HUES6 (cell line): ENCODE results near the gene TRDN.
A peak's percentile ranks its signal among the peaks of the same experiment; 100 is the strongest.
"Not testable (repeated sequence)": the region's sequence is repeated elsewhere in the genome, so short reads cannot be mapped to it uniquely, and the experiment has no call there.

Experiments used
- H3K27ac ChIP-seq: 2 replicates; pipeline ENCODE4 v1.7.0; 2013; ENCODE audit warnings: low read depth, mild to moderate bottlenecking, low read length, inconsistent platforms
- H3K27me3 ChIP-seq: 2 replicates; pipeline ENCODE4 v1.6.1; 2013; ENCODE audit warnings: low read length; ENCODE audit not compliant: control insufficient read depth, insufficient read depth
- H3K36me3 ChIP-seq: 2 replicates; pipeline ENCODE4 v1.6.1; 2013; ENCODE audit warnings: low read length; ENCODE audit not compliant: control insufficient read depth, insufficient read depth
- H3K4me1 ChIP-seq: 2 replicates; pipeline ENCODE4 v1.6.1; 2013; ENCODE audit warnings: low read length; ENCODE audit not compliant: control insufficient read depth, insufficient read depth
- H3K4me3 ChIP-seq: 2 replicates; pipeline ENCODE4 v1.5.1; 2013; ENCODE audit warnings: low read depth, low read length
- H3K9ac ChIP-seq: one replicate; pipeline ENCODE4 v1.6.1; 2013; ENCODE audit warnings: mild to moderate bottlenecking, low read length
- H3K9me3 ChIP-seq: 2 replicates; pipeline ENCODE4 v1.6.1; 2013; ENCODE audit warnings: low read depth, low read length; ENCODE audit not compliant: control insufficient read depth, insufficient read depth

The TRDN gene

GRCh38 chr6:123562677-123563076, 74.1 kb downstream of the TRDN start:
- Histone ChIP-seq H3K36me3 (no peaks in the 10 kb centered on the region; the same call in 1 of the 2 replicates), H3K4me3 (no peak overlapping the region), H3K27me3 (no peaks in the 10 kb centered on the region), H3K4me1 (peaks cover 19% of the 10 kb centered on the region; the same call in 1 of the 2 replicates), H3K9me3 (no peaks in the 10 kb centered on the region), H3K9ac (no peak overlapping the region), H3K27ac (peak overlapping the region; percentile 70; the same call in 1 of the 2 replicates)

- Histone ChIP-seq H3K4me3 (no peak overlapping the region), H3K36me3 (no peaks in the 10 kb centered on the region; the same call in 1 of the 2 replicates), H3K27ac (0 out of 2 replicates have a peak overlapping the region, but pooled peaks have one; percentile 70), H3K4me1 (peaks cover 19% of the 10 kb centered on the region; the same call in 1 of the 2 replicates), H3K9me3 (no peaks in the 10 kb centered on the region), H3K27me3 (no peaks in the 10 kb centered on the region), H3K9ac (no peak overlapping the region)
These were observed 74.5 kb downstream of the TRDN start for GRCh38 chr6:123562264-123562663.

GRCh38 chr6:123559816-123560215, 76.9 kb downstream of the TRDN start:
- not testable (repeated sequence) for H3K9ac ChIP-seq, H3K4me3 ChIP-seq, H3K27ac ChIP-seq, H3K27me3 ChIP-seq, H3K36me3 ChIP-seq, H3K9me3 ChIP-seq
- H3K4me1 ChIP-seq = peaks cover 19% of the 10 kb centered on the region; the same call in 1 of the 2 replicates

GRCh38 chr6:123557474-123557873, 79.3 kb downstream of the TRDN start:
- H3K9ac ChIP-seq, H3K4me1 ChIP-seq, H3K9me3 ChIP-seq, H3K27me3 ChIP-seq, H3K4me3 ChIP-seq, H3K36me3 ChIP-seq, H3K27ac ChIP-seq: not testable (repeated sequence)

GRCh38 chr6:123551939-123552707, 84.6 kb downstream of the TRDN start:
- Histone ChIP-seq H3K4me3 (no peak overlapping the region), H3K4me1 (no peaks in the 10 kb centered on the region), H3K36me3 (no peaks in the 10 kb centered on the region), H3K9me3 (0 out of 2 replicates have a peak, but pooled peaks cover 5% of the 10 kb centered on the region), H3K27ac (no peak overlapping the region), H3K9ac (no peak overlapping the region), H3K27me3 (no peaks in the 10 kb centered on the region)

GRCh38 chr6:123550052-123550617, 86.6 kb downstream of the TRDN start:
- no peaks in the 10 kb centered on the region for H3K4me1 ChIP-seq
- no peak overlapping the region for H3K9ac ChIP-seq
- H3K27ac ChIP-seq = no peak overlapping the region
- no peaks in the 10 kb centered on the region for H3K36me3 ChIP-seq
- H3K27me3 ChIP-seq = no peaks in the 10 kb centered on the region
- H3K9me3 ChIP-seq = 0 out of 2 replicates have a peak, but pooled peaks cover 5% of the 10 kb centered on the region
- no peak overlapping the region for H3K4me3 ChIP-seq

GRCh38 chr6:123549476-123549875, 87.3 kb downstream of the TRDN start:
- Histone ChIP-seq H3K27ac (no peak overlapping the region), H3K27me3 (no peaks in the 10 kb centered on the region), H3K9me3 (0 out of 2 replicates have a peak, but pooled peaks cover 5% of the 10 kb centered on the region), H3K4me1 (no peaks in the 10 kb centered on the region), H3K9ac (no peak overlapping the region), H3K4me3 (no peak overlapping the region), H3K36me3 (no peaks in the 10 kb centered on the region)

GRCh38 chr6:123547216-123547978, 89.4 kb downstream of the TRDN start:
- Histone ChIP-seq H3K4me1 (no peaks in the 10 kb centered on the region), H3K36me3 (no peaks in the 10 kb centered on the region), H3K9me3 (no peaks in the 10 kb centered on the region), H3K27ac (no peak overlapping the region), H3K9ac (no peak overlapping the region), H3K27me3 (no peaks in the 10 kb centered on the region), H3K4me3 (no peak overlapping the region)

GRCh38 chr6:123546537-123546936, 90.2 kb downstream of the TRDN start:
- H3K27me3 ChIP-seq = no peaks in the 10 kb centered on the region
- no peak overlapping the region for H3K4me3 ChIP-seq
- H3K4me1 ChIP-seq = no peaks in the 10 kb centered on the region
- no peak overlapping the region for H3K9ac ChIP-seq
- H3K9me3 ChIP-seq = no peaks in the 10 kb centered on the region
- H3K27ac ChIP-seq = no peak overlapping the region
- H3K36me3 ChIP-seq = no peaks in the 10 kb centered on the region

- Histone ChIP-seq H3K36me3 (no peaks in the 10 kb centered on the region), H3K27ac (no peak overlapping the region)
These were observed 95.3 kb downstream of the TRDN start for GRCh38 chr6:123541462-123541861.

More at GRCh38 chr6:123541462-123541861, 95.3 kb downstream of the TRDN start:
- no peaks in the 10 kb centered on the region for H3K4me1 ChIP-seq
- H3K4me3 ChIP-seq = no peak overlapping the region
- no peak overlapping the region for H3K9ac ChIP-seq
- H3K27me3 ChIP-seq = no peaks in the 10 kb centered on the region
- no peaks in the 10 kb centered on the region for H3K9me3 ChIP-seq
